NCI-H524 (cell line): ENCODE data around the gene CCDC154.

Experiments used
- DNase-seq, 2 experiments: peaks; one replicate each; lab custom pipeline; 2025; lab: John Stamatoyannopoulos, UW

Gene CCDC154

DNA sequence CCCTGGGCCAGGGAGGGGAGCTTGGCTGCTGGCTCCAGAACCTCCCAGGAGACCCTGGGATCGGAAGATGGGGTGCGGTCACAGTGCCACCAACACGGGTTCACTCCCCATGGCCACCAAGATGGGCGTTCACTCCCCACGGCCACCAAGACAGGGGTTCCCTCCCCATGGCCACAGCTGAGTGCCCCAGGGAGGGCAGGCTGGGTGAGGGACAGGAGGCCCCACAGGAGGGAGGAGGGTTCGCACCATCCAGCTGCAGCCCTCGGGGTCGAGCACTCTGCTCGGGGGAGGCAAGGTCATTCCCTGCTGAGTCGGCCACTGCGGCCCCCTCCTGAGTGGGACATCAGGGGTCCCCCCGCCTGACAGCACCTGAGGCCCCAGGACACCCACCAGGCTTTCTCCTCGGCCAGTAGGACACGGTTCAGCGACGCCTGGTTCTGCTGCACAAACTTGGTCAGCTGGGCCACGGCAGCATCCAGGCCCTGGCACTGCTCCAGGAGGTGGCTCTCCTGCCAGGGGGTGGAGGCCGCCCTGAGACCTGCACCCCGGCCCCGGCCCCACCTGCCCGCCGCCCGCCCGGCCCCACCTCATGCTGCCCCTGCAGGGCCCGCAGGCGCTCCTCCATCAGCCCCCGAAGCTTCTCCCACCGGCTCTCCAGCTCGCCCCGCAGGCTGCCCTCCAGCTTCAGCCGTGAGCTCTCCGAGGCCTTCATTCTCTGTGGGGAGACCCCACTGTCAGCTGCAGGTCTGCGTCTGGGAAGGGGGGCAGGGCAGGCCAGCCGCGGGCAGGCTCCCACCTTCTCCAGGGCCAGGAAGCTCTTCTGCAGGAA, 5.9 kb downstream of the CCDC154 start:
- DNase-seq: no peak

DNA sequence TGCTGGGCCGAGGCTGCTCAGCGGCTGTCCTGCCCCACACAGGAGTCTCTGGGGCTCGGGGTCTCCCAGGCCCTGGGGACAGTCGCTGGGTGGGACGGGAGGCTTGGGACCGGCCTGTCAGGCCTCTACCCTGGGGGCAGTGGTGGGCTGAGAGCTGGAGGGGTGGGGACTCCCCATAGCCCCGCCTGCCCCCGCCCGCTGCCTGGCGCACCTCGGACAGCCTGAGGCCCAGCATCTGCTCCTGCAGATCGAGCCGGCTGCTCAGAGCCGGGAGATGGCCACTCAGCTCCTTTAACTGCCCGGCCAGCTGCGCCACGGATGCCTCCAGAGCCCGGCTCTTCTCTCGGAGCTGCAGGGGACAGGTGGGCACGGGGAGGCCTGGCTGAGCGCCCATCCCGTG, 6.8 kb downstream of the CCDC154 start:
- DNase-seq: peak in 1 of 2 experiments; percentile 56

DNA sequence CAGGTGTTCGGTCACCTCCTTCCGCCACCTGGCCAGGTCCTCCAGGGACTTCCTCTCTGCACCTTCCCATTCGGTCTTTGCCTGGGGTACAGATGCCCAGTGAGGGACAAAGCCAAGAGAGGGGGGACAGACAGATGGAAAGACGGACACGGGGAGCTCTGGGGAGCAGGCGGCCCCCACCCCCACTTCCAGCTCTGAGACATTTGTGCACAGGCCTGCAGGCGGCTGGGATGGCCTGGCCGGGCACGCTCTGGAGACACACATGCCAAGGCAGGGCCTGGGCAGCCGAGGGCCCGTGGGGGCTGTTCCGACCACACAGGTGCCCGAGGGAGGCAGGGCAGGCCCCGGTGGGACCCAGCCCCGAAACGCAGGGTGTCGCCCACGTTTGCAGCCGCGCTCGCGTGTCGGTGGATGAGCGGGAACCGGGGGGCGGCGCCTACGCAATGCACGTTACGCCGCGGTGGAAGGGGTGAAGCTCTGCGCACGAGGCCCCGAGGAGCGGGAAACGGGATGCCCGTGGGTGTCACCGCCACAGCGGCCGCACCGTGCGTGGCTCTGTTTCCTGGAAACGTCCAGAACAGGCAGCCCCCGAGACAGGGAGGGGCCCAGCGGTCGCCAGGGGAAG, 7.5 kb downstream of the CCDC154 start:
- no peak for DNase-seq

DNA sequence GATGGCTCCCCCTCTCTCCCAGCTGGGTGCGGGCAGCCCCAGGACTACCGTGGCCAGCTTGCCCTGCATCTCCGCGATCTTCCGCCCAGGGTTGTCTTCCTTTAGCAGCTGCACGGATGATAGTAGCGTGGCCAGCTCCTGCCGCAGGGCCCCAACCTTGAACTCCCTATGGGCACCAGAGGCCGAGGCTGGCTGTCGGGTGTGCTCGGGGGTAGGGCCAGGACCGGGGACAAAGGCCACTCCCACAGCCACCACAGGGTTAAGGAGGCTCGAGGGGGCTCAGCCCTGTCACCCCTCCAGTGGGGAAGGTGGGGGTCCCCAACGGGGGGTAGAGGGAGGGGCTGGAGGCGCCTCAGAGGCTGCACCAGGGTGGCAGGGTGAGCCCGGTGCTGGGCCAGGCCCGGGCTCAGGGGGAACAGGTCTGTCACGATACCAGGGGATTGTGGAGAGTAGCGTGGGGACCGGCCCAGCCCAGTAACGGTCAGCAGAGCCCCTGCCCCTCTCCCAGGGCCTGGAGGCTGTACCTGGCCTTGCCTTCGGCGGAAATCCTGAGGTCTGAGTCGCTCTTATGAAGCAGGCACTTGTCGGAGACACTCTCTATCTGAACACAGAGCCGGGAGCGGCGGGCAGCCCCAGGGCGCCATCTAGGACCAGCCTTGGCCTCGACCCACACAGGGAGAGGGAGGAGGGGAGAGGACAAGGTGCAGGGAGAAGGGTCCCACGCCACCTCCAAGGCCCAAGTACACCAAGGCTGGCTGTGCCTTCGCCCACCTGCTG, 8.2 kb downstream of the CCDC154 start:
- peak in 1 of 2 experiments; percentile 18 for DNase-seq

DNA sequence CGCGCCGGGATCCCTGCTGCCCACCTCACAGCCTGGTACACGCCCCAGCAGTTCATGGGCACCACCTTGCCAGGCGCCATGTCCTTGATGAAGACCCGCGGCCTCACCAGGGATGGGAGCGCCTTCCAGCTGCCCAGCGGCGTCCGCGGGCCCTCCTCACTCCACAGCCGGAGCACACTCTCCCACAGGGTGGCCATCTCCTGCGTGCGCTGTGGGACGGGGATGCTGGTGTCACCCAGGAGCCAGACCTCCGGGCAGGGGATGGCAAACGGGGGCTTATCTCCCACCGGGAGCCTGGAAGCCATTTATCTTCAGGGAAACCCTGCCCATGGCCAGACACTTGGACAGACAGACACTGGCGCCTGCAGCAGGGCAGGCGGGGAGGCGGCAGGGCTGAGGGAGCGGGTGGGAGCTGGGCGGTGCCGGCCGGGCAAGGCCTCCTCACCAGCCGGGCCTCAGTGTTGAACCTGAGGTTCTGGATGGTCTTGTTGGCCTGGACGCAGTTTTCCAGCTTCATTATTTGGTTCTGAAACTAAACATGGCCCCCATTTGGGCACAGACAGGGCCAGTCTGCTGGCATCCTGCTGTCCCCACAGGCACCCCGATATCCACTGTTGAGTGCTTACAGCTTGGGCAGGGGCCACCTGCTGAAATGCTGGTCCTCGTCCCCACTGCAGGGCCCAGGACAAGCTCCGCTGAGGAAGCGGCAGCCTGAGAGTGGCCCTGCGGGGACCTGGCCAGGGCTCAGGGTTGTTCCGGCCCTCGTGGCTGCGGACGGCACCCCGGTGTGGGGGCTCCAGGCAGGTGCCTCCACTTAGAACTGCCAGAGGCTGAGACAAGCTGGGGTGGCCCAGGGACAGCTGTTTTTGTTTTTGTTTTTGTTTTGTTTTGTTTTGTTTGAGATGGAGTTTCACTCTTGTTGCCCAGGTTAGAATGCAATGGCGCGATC, 9.4 kb downstream of the CCDC154 start:
- DNase-seq: no peak

DNA sequence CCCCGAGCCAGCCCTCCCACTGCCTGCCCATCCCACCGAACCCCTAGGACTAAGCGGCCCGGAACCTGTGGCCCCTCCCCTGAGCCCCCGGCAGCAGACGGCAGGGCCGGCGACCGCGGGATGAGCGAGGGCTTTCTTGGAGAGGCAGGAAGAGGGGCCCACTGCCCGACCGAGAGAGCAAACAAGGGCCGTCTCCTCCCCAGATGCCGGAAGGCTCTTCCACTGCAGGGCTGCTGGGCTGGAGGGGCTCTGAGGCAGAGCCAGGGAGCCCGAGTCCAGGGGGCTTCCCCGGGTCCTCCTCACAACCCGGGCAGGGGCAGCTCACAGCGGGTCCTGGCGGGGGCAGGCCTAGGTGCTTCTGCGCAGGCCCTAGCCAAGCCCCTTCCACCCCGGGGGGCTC, 10.6 kb downstream of the CCDC154 start:
- peak in 1 of 2 experiments; percentile 20 for DNase-seq

DNA sequence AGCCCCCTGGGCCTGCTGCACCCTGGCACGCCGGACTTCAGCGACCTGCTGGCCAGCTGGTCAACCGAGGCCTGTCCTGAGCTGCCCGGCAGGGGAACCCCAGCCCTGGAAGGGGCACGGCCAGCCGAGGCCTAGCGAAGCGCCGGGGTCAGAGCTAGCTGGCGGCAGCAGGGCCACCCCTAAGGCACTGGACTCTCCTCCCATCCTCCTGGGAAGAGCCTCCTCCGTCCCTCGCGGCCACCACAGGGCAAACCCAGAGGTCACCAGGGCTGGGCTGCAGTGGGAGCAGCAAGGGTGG, 11.1 kb downstream of the CCDC154 start:
- no peak for DNase-seq

DNA sequence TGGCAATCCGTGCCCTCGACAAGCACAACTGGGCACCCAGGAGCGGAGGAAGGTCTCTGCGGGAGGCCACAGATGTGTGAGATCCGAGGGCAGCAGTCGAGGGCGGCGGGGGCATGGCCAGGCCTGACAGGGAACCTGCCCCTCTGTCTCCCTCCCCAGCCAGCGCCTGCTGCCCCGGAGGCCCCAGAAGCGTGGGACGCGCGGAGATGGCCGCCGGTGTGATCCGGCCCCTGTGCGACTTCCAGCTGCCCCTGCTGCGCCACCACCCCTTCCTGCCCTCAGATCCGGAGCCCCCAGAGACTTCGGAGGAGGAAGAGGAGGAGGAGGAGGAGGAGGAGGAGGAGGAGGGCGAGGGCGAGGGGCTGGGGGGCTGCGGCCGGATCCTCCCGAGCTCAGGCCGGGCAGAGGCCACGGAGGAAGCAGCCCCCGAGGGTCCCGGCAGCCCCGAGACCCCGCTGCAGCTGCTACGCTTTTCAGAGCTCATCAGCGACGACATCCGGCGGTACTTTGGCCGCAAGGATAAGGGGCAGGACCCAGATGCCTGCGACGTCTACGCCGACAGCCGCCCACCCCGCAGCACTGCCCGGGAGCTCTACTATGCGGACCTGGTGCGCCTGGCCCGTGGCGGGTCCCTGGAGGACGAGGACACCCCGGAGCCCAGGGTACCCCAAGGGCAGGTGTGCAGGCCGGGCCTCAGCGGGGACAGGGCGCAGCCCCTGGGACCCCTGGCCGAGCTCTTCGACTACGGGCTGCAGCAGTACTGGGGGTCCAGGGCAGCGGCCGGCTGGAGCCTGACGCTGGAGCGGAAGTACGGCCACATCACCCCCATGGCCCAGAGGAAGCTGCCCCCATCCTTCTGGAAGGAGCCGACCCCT, 11.7 kb downstream of the CCDC154 start:
- no peak for DNase-seq

DNA sequence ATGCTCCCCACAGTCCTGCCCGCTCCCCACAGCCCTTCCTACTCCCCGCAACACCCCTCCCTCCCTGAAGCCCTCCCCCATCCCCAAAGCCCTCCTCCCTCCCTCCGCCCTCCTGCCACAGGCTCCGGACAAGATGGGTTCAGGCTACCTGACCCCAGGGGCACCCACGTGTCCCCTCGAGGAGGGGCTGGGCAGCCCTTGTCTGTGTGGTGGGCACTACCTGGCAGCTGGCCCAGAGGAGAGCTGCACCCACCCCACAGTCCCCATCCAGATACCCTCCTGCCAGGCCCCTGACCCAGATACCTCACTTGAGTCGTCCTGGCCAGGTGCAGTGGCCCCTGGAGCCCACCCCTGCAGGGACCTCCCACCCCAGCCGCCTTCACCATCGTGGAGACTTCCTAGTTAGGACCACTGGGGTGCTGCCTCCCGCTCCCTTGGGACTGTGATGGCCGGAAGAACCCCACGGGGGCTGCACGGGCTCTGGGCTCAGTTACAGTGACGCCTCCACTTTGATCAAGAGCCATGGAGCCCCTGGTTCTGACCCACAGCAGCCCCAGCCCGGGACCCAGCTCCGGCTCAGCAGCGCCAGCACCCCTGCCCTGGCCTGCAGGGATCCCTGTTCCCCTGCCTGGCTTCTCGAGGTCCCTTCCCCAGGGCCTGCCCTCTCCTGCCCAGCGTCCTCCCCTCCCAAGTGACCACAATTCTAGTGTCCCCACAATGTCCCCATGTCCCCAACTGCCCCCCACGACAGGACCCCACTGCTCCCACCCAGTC, 12.7 kb downstream of the CCDC154 start:
- DNase-seq: no peak

DNA sequence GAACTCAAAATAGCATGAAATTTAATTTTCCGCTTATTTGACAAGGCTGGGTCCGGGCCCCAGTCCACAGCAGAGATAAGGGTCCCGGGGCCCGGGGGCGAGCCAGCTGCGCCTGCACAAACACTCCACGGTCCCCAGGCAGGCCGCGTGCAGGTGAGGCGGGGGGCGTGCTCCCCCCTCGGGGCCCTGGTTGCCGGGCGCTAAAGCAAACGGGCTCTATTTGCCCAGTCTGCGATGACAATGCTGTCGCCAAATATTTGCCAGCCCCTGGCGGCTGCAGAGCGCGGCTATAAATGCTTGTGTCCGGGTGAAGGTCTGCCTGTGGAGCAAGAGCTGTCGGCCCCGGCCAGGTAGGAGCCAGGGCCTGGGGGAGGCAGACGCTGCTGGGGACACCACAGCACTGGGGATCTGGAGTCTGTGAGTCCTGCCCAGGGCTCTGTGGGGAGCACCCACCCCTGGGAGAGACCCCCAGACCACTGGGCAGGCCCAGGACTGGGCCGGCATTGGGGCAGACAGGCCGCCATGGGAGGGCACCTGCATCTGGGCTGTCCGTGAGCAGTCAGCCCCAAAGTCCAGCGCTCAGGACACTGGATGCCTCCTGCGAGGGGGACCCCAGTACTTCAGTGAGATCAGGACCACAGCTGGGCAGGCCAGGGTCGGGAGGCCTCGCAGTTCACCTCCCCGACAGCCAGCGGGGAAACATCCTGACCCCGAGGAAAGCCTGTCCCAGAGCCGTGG, 13.4 kb downstream of the CCDC154 start, which contains the start of gene PERCC1:
TSS of gene PERCC1 (plus strand) at position 320 of the 738 bp plus-strand sequence. CDS start 1,516 bp downstream, outside the sequence.
- no peak for DNase-seq

DNA sequence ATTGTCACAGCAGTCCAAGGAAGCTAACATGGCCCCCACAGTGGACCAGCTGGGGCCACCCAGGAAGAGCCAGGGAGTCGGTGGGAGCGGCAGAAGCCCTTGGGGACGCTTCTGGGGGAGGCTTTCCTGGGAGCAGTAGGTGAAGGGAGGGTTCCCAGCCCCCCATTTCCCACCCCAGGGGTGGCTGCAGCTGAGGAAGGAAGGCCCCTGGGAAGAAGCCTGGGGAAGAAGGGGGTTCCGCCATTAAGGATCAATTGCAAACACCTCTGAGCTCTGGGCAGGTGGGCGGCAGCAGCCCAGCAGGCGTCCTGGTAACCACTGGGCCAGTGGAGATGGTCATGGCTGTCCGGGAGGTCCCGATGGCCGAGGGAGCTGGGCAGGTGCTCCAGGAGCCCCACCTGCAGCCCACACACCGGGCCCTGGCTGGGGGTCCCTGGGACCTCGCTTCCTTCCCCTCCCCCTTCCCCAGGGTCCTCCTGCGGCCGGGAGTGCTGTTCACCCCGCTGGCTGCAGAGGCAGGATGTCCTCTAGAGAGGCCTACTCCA, 14.1 kb downstream of the CCDC154 start:
- DNase-seq: no peak

DNA sequence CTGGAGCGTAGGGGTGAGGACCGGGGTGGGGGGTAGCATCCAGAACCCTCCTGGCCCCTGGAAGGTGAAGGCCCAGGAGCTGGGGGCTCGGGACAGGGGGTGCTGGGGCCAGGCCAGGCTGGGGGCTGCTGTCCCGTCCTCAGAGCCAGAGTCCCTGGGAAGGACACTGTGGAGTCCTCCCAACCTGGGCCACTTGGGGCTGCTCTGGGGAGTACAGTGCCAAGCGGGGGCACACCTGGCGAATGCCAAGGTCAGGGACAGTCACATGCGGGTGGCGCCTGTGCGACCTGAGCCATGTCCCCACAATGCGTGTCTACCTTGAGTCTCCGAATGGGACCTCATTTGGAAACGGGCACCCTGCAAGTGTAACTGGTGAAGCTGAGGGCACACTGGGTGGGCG, 14.7 kb downstream of the CCDC154 start:
- no peak for DNase-seq

DNA sequence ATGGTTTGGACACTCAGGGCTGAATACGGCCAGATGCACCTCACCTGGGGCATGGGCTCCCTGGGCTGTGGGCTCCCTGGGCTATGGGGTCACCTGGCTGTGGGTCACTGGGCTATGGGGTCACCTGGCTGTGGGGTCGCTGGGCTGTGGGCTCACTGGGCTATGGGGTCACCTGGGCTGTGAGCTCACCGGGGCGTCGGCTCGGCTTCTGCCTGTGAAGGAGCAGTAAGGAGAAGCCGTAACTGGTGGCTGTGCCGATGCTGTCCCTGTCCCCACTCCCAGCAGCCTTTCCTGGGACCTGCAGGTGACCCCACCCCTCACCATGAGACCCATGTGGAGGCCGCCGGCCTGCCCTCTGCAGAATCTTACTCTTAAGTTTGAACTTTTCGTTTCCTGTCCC, 15.3 kb downstream of the CCDC154 start:
- no peak for DNase-seq

DNA sequence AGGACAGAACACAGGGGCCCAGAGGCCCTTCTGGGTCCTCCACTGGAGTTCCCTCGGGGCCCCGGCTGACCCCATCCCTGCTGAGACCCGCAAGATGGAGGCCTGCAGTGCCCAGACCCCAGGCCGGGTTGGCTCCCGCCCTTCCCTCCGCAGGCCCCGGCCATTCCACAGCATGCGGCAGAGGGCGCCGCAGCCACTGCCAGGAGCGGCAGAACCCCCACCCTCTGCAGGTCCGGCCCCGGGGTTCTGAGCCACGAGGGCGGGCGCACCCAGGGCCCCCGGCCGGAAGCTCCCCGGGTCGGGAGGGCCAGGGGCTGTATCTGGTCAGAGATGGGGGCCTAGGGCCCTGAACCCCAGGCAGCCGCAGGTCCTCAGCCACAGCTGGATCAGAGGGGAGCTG, 15.8 kb downstream of the CCDC154 start:
- DNase-seq: no peak

DNA sequence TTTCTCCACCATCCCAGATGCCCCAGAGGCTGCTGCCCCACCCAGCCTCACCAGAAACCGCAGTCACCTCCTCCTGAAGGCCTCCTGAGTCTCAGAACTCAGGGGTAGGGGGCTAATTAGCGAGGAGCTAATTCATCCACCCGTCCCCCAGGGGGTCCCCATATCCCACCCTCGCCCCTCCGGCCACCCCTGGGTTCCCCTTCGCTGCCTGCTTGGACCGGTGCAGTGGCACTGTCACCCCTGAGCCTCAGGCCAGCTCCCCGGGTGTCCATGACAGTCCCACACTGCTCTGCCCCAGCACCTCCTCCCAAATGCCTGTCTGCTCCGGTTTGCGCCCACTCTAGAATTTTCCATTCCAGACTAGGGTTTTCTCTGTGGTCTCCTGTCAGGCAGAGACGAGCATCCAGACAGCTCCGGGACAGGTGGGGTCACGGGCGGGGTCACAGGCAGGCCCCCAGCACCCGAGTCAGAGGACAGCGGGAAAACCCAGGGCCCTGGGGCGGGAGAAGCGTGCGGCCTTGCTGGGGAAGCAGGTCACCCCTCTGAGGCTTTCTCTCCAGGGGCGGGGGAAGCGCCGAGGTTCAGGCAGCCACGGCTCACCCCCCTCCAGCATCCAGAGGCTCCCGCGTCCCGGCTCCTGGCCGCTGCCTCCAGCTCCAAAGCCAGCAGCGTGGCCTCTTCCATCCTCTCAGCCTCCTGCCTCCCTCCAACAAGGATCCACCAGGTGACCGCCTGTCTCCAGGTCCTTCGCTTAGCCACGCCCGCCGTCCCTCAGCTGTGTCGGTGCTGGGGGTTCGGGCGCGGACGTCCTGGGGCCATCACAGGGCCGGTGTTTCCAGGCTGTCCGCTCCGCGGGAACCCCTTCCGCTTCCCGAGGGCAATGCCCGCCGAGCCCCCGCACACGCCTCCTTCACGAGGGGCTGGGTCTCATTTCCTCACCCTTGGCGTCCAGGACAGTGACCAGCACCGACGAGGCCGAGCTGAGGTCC, 16.6 kb downstream of the CCDC154 start:
- DNase-seq: no peak

DNA sequence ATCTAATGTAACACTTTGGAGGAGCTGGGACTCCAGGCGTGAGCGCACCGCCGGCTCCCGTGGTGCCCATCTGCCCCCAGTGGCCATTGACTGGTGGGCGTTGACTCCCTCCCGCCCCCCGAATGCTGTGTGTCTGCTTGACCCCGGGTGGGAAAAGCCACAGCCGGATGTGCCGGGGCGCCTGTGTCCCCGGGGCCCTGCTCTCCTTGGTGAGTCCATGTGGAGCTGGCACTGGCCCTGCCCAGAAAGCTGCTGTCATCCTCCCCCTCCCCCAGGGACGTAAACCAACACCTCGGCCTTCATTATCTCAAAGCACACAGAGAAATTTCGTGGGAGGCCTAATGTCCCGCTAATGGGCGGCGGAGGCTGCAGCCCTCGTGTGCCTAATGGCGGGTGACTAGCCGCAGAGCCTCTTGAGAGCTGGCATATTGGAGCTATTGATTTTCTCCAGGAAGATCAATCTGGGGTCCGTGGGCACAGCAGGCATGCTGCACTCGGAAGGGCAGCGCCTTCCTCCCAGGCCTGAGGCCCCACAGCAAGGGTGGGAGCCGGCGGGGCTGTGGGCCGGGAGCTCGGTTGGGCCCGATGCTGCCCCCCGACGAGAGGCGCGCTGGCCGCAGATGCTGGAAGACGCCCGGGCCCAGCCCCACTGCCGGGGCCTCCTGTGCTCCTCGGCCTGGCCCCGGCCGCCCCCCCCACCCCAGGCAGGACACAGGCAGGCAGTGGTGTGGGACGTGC, 17.5 kb downstream of the CCDC154 start:
- peak in 1 of 2 experiments; percentile 19 for DNase-seq
